HepG2 (cell line): Measurements from ENCODE around the gene YEATS2. TPM values are rescaled to one million over a fixed set of nuclear protein-coding genes. Genes with fewer than 3 reads are reported as not detected.

Source experiments
- ATAC-seq: fragments of 200-7000 bp; cut with Tn5 transposase; 3 replicates; pipeline ENCODE4 v1.9.1; 2020; ENCODE audit warnings: mild to moderate bottlenecking, moderate library complexity
- BruUV-seq: library from RNA; stranded (reverse); fragments of 400-500 nt; replicated peaks from 2 replicates; lab custom pipeline; 2021; lab: Mats Ljungman, UMichigan
- CTCF ChIA-PET: fragments of 300-600 bp; formaldehyde crosslinking; extraction: SDS; loops from one replicate; lab custom pipeline; 2021; ENCODE audit warnings: low total read pairs, inconsistent platforms, low intra/inter-chr PET ratio; lab: Yijun Ruan, JAX
- POLR2A ChIA-PET: fragments of 350-600 bp; sonication (Branson Sonifier 250); formaldehyde crosslinking; loops from one replicate; lab custom pipeline; 2020; ENCODE audit warnings: antibody characterized with exemption, inconsistent platforms; lab: Yijun Ruan, JAX
- DNase-seq: peaks from one replicate; pipeline ENCODE4 v3.0.0-alpha.2; 2015; ENCODE audit warnings: low spot score
- FAIRE-seq: peaks from 3 replicates; lab custom pipeline; 2011; peaks lifted over from hg19 to GRCh38; lab: Jason Lieb, UNC
- H2AFZ ChIP-seq: one replicate; pipeline ENCODE4 v1.6.1; 2011; ENCODE audit warnings: low read length, inconsistent platforms
- H3K27ac ChIP-seq: fragments of 300-600 bp; 3 replicates; pipeline ENCODE4 v1.8.0; 2011; ENCODE audit warnings: mixed run types, mild to moderate bottlenecking, mixed read lengths, low read length, inconsistent platforms; ENCODE audit not compliant: insufficient read depth; ENCODE audit errors: extremely low read length
- H3K27me3 ChIP-seq, 2 experiments: fragments of 200-600 bp in 1 of 2; 2 replicates in 1 of 2; 3 replicates in 1 of 2; pipeline versions ENCODE4 v1.6.0 to v1.8.0; 2011; ENCODE audit warnings: low read length in 2 of 2, mild to moderate bottlenecking in 2 of 2, moderate library complexity in 2 of 2, inconsistent platforms in 1 of 2; ENCODE audit not compliant: insufficient read depth in 2 of 2, control insufficient read depth in 1 of 2
- H3K36me3 ChIP-seq, 2 experiments: fragments of 200-600 bp in 1 of 2; replicated peaks in 1 of 2; 2 replicates in 1 of 2; 3 replicates in 1 of 2; pipeline versions ENCODE4 v1.5.1 to v1.8.0; 2011; ENCODE audit warnings: low read length in 2 of 2, inconsistent platforms in 1 of 2; ENCODE audit not compliant: insufficient read depth in 2 of 2, control insufficient read depth in 1 of 2
- H3K4me1 ChIP-seq: 2 replicates; pipeline ENCODE4 v1.5.1; 2012; ENCODE audit warnings: low read length, inconsistent platforms; ENCODE audit not compliant: insufficient read depth
- H3K4me2 ChIP-seq: 2 replicates; pipeline ENCODE4 v1.6.0; 2011; ENCODE audit warnings: low read depth, low read length, inconsistent platforms
- H3K4me3 ChIP-seq, 3 experiments: fragments of 200-600 bp in 1 of 3; sonication (generic), shearing (Covaris generic) in 1 of 3; replicated peaks in 1 of 3; 2 replicates each; pipeline ENCODE4 v1.5.1; 2011 to 2016; ENCODE audit warnings: low read length in 3 of 3, inconsistent platforms in 2 of 3, low read depth in 2 of 3, mild to moderate bottlenecking in 2 of 3, control low read depth in 1 of 3, mixed read lengths in 1 of 3; ENCODE audit not compliant: insufficient read depth in 1 of 3
- H3K79me2 ChIP-seq: one replicate; pipeline ENCODE4 v1.6.1; 2011; ENCODE audit warnings: low read length, inconsistent platforms; ENCODE audit not compliant: insufficient read depth
- H3K9ac ChIP-seq: 2 replicates; pipeline ENCODE4 v1.6.0; 2011; ENCODE audit warnings: mild to moderate bottlenecking, low read depth, low read length, inconsistent platforms; ENCODE audit not compliant: insufficient read depth
- H3K9me3 ChIP-seq: 2 replicates; pipeline ENCODE4 v1.5.1; 2012; ENCODE audit warnings: mild to moderate bottlenecking, low read length
- H4K20me1 ChIP-seq: 2 replicates; pipeline ENCODE4 v1.6.0; 2011; ENCODE audit warnings: inconsistent platforms, mild to moderate bottlenecking, low read length, moderate library complexity; ENCODE audit not compliant: insufficient read depth
- ATF6 ChIP-seq: sonication (generic); formaldehyde crosslinking; conservative IDR thresholded peaks from 2 replicates; pipeline ENCODE4 v1.4.0; 2020; ENCODE audit warnings: missing genetic modification reagents
- FOXA1 ChIP-seq, 2 experiments: fragments of 450-650 bp in 1 of 2; sonication (generic) in 1 of 2; formaldehyde crosslinking in 1 of 2; IDR thresholded peaks; 2 replicates each; pipeline versions ENCODE4 v1.4.0 to v1.6.1; 2016 to 2020; ENCODE audit warnings: missing genetic modification reagents in 1 of 2
- GATA4 ChIP-seq: sonication (generic); IDR thresholded peaks from 2 replicates; pipeline ENCODE4 v1.6.1; 2016; ENCODE audit warnings: antibody characterized with exemption, low read depth, borderline replicate concordance
- GATAD2A ChIP-seq: IDR thresholded peaks from 2 replicates; pipeline ENCODE4 v1.6.1; 2016
- HNRNPK ChIP-seq: fragments of 200-400 bp; formaldehyde crosslinking; IDR thresholded peaks from 2 replicates; pipeline ENCODE4 v1.6.1; 2018; ENCODE audit warnings: low read length, low read depth, moderate library complexity, mild to moderate bottlenecking; ENCODE audit not compliant: poor library complexity, severe bottlenecking
- MTA3 ChIP-seq: sonication (generic); formaldehyde crosslinking; IDR thresholded peaks from 2 replicates; pipeline ENCODE4 v1.4.0; 2020; ENCODE audit warnings: missing genetic modification reagents
- MXI1 ChIP-seq: IDR thresholded peaks from 3 replicates; pipeline ENCODE4 v1.6.1; 2012; ENCODE audit warnings: low read depth, low read length, inconsistent platforms, borderline replicate concordance
- SETDB1 ChIP-seq: sonication (generic); formaldehyde crosslinking; IDR thresholded peaks from 2 replicates; pipeline ENCODE4 v1.5.1; 2020; ENCODE audit warnings: missing genetic modification reagents, mild to moderate bottlenecking, borderline replicate concordance
- ZNF275 ChIP-seq: sonication (generic); formaldehyde crosslinking; IDR thresholded peaks from 2 replicates; pipeline ENCODE4 v1.8.0; 2022; ENCODE audit warnings: missing genetic modification reagents, mild to moderate bottlenecking, inconsistent platforms, borderline replicate concordance
- ZNF430 ChIP-seq: sonication (generic); formaldehyde crosslinking; IDR thresholded peaks from 2 replicates; pipeline ENCODE4 v1.9.0; 2021; ENCODE audit warnings: mild to moderate bottlenecking, missing genetic modification reagents
- ZNF512B ChIP-seq: sonication (generic); formaldehyde crosslinking; IDR thresholded peaks from 2 replicates; pipeline ENCODE4 v1.5.1; 2020; ENCODE audit warnings: missing genetic modification reagents, mild to moderate bottlenecking, borderline replicate concordance
- WGBS: methylation state at CpG from one replicate; pipeline ENCODE4 v1.1.6; 2017; ENCODE audit warnings: low lambda C conversion rate; 5-methylcytosine and 5-hydroxymethylcytosine counted together
- in situ Hi-C: cut with HindIII; loops from 2 replicates; pipeline ENCODE4 v1.10.0; 2017; ENCODE audit warnings: low pct_unique_long_range_greater_than_20kb; ENCODE audit not compliant: extremely low pct_ligation_motif_present
- intact Hi-C: fragments of 100-400 bp; cut with micrococcal nuclease; formaldehyde crosslinking; loops from one replicate; pipeline ENCODE4 v1.10.0; 2022; ENCODE audit not compliant: unreplicated experiment
- polyA plus RNA-seq, 8 experiments: library from polyadenylated mRNA; depleted of rRNA in 3 of 8; stranded (reverse) in 7 of 8; unstranded in 1 of 8; fragments of >200 nt; fragmentation: Illumina TruSeq in 4 of 8; extraction: Trizol in 4 of 8; gene quantifications; 2 replicates each; pipeline versions ENCODE4 v1.2.1 to v1.2.3, GENCODE V29; 2011 to 2016; ENCODE audit warnings: low read depth in 4 of 8, missing spikeins in 1 of 8, mixed read lengths in 1 of 8; ENCODE audit not compliant: insufficient read depth in 1 of 8
- total RNA-seq, 5 experiments: library from RNA; depleted of rRNA; stranded (reverse); fragments of >200 nt; fragmentation: Illumina TruSeq; extraction: Trizol; gene quantifications; 2 replicates each; pipeline ENCODE4 v1.2.3, GENCODE V29; 2016; ENCODE audit warnings: low read depth in 1 of 5

The YEATS2 gene
- total and polyA plus RNA-seq, 2 of the 13 experiments (the other 11 are each of a cell fraction or from before 2014, with no cell fraction given), result 18.6 to 33.7 TPM

- H2AFZ ChIP-seq, result no peak overlapping the region
- no peak for TF ChIP-seq HNRNPK
- TF ChIP-seq MTA3, result no peak
- TF ChIP-seq GATA4, result no peak
- no peak for TF ChIP-seq ZNF512B (CRISPR knock-in tag)
- TF ChIP-seq, all 625 proteins: peak for 0
- ATAC-seq (no peak), DNase-seq (no peak), FAIRE-seq (no peak)
- peaks cover 8 to 77% of the 10 kb centered on the region in 2 experiments for H3K36me3 ChIP-seq
- H3K4me1 ChIP-seq, result no peaks in the 10 kb centered on the region
- H3K4me3 ChIP-seq, result no peak overlapping the region
- no peak overlapping the region for H3K9ac ChIP-seq
- H3K4me2 ChIP-seq, result no peak overlapping the region
- H4K20me1 ChIP-seq, result no peaks in the 10 kb centered on the region
- H3K9me3 ChIP-seq, result no peaks in the 10 kb centered on the region
- no peaks in the 10 kb centered on the region for H3K79me2 ChIP-seq
- no peak overlapping the region for H3K27ac ChIP-seq
- ChIA-PET POLR2A (no interaction called here), CTCF (no interaction called here)
- H3K27me3 ChIP-seq, result no peaks in the 10 kb centered on the region
- in situ Hi-C loops, result no loop called here
- intact Hi-C loops, result no loop called here
- 95% methylated on average over 7 of the region's 7 CpGs for WGBS
- BruUV-seq, result no TSS peak
Measured at GRCh38 chr3:183733553-183733952, 36.0 kb downstream of the YEATS2 start.

GRCh38 chr3:183734750-183735494, 37.3 kb downstream of the YEATS2 start:
- Histone ChIP-seq H3K9me3 (no peaks in the 10 kb centered on the region), H4K20me1 (no peaks in the 10 kb centered on the region), H3K27me3 (no peaks in the 10 kb centered on the region), H2AFZ (no peak overlapping the region), H3K36me3 (peaks cover 6 to 70% of the 10 kb centered on the region in 2 experiments), H3K4me2 (no peak overlapping the region), H3K9ac (no peak overlapping the region), H3K79me2 (no peaks in the 10 kb centered on the region), H3K4me3 (no peak overlapping the region), H3K4me1 (no peaks in the 10 kb centered on the region), H3K27ac (no peak overlapping the region)
- ChIA-PET POLR2A (no interaction called here), CTCF (no interaction called here)
- BruUV-seq, result no TSS peak
- WGBS, result 91% methylated on average over 5 of the region's 5 CpGs
- intact Hi-C loops, result no loop called here
- in situ Hi-C loops, result no loop called here
- ATAC-seq (no peak), FAIRE-seq (no peak), DNase-seq (no peak)
- TF ChIP-seq GATAD2A (CRISPR knock-in tag) (no peak), SETDB1 (CRISPR knock-in tag) (no peak), ATF6 (CRISPR knock-in tag) (no peak), ZNF275 (CRISPR knock-in tag) (no peak), ZNF430 (CRISPR knock-in tag) (no peak), FOXA1 (IDR thresholded peaks at IDR 0.05) (no peak), FOXA1 (CRISPR knock-in tag; IDR thresholded peaks at IDR 0.05) (no peak), MXI1 (no peak)
- TF ChIP-seq, all 625 proteins: peak for 0
